Nephron progenitor cell (in vitro differentiated cells): ENCODE measurements around the gene PDCL3.

Experiments used
- DNase-seq: peaks from one replicate; pipeline ENCODE4 v3.0.0; 2021
- H3K27ac Mint-ChIP-seq: 2 replicates; pipeline ENCODE4 v1.8.0; 2021; ENCODE audit warnings: mild to moderate bottlenecking, moderate library complexity, mixed read lengths
- H3K27me3 Mint-ChIP-seq: 2 replicates; pipeline ENCODE4 v1.8.0; 2021; ENCODE audit warnings: mild to moderate bottlenecking, low read depth, mixed read lengths; ENCODE audit not compliant: poor library complexity
- H3K36me3 Mint-ChIP-seq: 2 replicates; pipeline ENCODE4 v1.8.0; 2021; ENCODE audit warnings: low read depth, mixed read lengths
- H3K4me1 Mint-ChIP-seq: 2 replicates; pipeline ENCODE4 v1.8.0; 2021; ENCODE audit warnings: mixed read lengths
- H3K4me3 Mint-ChIP-seq: 2 replicates; pipeline ENCODE4 v1.8.0; 2021; ENCODE audit warnings: mild to moderate bottlenecking, moderate library complexity, mixed read lengths
- H3K9me3 Mint-ChIP-seq: 2 replicates; pipeline ENCODE4 v1.8.0; 2021; ENCODE audit warnings: mild to moderate bottlenecking, moderate library complexity, mixed read lengths
- TF ChIP-seq, protein P1 (sequence below): fragments of 200-600 bp; sonication (generic); IDR thresholded peaks from 2 replicates; pipeline ENCODE4 v1.5.0; 2021; ENCODE audit warnings: antibody characterized with exemption

PDCL3 gene

DNA sequence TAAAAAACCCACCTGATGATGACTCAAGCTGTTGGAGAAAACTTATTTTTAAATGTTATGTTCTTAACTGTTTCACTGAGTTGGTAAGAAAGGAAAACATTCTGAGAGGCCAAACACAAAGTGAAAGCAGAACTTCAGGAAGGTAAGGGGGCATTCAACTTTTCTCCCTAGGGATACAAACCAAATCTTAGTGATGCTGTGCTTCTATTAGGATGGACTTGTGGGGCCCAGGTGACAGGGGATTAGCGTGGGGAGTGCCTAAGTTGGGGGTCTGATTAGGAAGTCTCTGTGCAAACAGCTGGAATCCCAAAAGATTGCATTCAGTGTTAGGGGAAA is 18.5 kb downstream of the PDCL3 start:
- H3K9me3 Mint-ChIP-seq = peaks cover 7% of the 10 kb centered on the region
- TF ChIP-seq, protein P1, sequence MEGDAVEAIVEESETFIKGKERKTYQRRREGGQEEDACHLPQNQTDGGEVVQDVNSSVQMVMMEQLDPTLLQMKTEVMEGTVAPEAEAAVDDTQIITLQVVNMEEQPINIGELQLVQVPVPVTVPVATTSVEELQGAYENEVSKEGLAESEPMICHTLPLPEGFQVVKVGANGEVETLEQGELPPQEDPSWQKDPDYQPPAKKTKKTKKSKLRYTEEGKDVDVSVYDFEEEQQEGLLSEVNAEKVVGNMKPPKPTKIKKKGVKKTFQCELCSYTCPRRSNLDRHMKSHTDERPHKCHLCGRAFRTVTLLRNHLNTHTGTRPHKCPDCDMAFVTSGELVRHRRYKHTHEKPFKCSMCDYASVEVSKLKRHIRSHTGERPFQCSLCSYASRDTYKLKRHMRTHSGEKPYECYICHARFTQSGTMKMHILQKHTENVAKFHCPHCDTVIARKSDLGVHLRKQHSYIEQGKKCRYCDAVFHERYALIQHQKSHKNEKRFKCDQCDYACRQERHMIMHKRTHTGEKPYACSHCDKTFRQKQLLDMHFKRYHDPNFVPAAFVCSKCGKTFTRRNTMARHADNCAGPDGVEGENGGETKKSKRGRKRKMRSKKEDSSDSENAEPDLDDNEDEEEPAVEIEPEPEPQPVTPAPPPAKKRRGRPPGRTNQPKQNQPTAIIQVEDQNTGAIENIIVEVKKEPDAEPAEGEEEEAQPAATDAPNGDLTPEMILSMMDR = no peak
- peaks cover 3% of the 10 kb centered on the region for H3K27me3 Mint-ChIP-seq
- H3K27ac Mint-ChIP-seq = no peak overlapping the region
- DNase-seq = no peak
- H3K36me3 Mint-ChIP-seq = peaks cover 18% of the 10 kb centered on the region
- no peaks in the 10 kb centered on the region for H3K4me1 Mint-ChIP-seq
- no peak overlapping the region for H3K4me3 Mint-ChIP-seq

DNA sequence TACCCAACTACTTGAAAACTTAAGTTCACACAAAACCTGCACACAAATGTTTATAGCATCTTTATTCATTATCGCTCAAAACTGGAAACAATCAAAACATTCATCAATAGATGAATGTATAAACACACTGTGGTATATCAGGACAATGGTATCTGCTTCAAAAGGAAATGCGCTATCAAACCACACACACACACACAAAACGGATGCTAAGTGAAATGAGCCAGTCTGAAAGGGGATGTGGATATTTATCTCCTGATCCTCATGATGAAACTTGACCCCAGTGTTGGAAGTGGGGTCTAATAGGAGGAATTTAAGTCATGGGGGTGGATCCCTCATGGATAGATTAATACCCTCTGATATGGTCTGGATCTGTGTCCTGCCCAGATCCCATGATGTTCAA is 22.0 kb downstream of the PDCL3 start:
- Mint-ChIP-seq H3K27ac (no peak overlapping the region), H3K9me3 (peaks cover 7% of the 10 kb centered on the region), H3K36me3 (peaks cover 6% of the 10 kb centered on the region), H3K4me1 (peaks cover 11% of the 10 kb centered on the region), H3K4me3 (no peak overlapping the region), H3K27me3 (peaks cover 3% of the 10 kb centered on the region)
- TF ChIP-seq, protein P1 = no peak
- no peak for DNase-seq

DNA sequence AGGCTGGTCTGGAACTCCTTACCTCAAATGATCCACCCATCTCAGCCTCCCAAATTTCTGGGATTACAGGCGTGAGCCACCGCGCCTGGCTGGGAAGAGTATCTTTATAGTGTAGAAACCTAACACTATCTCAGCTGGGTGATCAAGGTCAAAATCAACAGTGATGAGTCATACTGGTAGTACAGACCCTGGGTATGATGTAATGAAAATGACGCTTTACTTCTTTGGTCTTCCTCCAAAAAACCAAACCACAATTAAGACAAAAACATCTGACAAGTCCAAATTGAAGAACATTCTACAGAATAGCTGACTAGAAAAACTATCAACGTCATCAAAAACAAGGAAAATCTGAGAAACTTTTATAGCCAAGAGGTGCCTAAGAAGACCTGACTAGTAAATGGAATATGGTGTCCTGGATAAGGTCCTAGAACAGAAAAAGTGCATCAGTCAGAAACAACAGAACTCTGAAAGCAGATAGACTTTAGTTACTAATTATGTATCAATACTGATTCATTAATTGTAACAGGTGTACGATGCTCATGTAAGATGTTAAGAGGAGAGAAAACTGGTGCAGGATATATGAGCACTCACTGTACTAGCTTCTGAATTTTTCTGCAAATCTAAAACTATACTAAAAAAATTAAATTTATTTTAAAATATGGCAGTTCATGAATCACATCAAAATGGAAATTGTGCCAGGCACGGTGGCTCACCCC is 25.4 kb downstream of the PDCL3 start:
- peaks cover 10% of the 10 kb centered on the region for H3K27me3 Mint-ChIP-seq
- no peak for DNase-seq
- no peaks in the 10 kb centered on the region for H3K36me3 Mint-ChIP-seq
- no peak overlapping the region for H3K4me3 Mint-ChIP-seq
- peaks cover 7% of the 10 kb centered on the region for H3K9me3 Mint-ChIP-seq
- TF ChIP-seq, protein P1 = no peak
- peaks cover 15% of the 10 kb centered on the region for H3K4me1 Mint-ChIP-seq
- no peak overlapping the region for H3K27ac Mint-ChIP-seq

DNA sequence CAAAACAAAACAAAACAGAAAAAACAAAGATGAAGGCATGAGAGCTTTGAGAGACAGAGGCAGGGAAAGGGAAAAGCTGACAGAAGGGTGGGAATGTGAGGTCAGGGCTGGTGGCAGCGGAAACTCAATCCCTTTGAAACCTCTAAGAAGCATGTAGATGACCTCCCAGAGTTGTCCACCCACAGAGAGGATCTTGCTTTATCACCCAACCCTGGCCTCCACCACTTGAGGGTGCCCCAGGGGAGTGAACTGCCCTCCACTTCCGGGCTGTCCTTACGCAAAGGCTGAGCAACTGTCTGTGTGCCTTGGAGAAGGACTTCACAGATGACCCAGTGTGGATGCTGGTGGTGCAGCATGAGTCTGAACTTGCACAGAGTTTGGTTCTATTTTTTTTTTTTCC is 26.7 kb downstream of the PDCL3 start:
- Mint-ChIP-seq H3K27ac (peak overlapping the region; percentile 76), H3K9me3 (peaks cover 7% of the 10 kb centered on the region), H3K27me3 (peaks cover 10% of the 10 kb centered on the region), H3K4me1 (peaks cover 15% of the 10 kb centered on the region), H3K36me3 (no peaks in the 10 kb centered on the region), H3K4me3 (no peak overlapping the region)
- TF ChIP-seq, protein P1 = no peak
- DNase-seq = no peak

DNA sequence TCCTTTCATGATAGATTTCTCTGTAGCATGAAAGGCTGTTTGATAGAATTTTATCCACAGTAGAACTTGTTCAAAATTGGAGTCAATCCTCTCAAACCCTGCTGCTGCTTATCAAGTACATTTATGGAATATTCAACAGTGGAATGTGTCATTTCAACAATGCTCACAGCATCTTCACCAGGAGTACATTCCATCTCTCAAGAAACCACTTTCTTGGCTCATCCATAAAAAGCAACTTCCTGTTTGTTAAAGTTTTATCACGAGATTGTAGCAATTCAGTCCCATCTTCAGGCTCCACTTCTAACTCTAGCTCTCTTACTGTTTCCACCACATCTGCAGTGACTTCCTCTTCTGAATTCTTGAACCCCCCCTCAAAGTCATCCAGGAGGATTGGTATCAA is 29.4 kb downstream of the PDCL3 start:
- H3K27ac Mint-ChIP-seq = no peak overlapping the region
- DNase-seq = no peak
- TF ChIP-seq, protein P1 = no peak

DNA sequence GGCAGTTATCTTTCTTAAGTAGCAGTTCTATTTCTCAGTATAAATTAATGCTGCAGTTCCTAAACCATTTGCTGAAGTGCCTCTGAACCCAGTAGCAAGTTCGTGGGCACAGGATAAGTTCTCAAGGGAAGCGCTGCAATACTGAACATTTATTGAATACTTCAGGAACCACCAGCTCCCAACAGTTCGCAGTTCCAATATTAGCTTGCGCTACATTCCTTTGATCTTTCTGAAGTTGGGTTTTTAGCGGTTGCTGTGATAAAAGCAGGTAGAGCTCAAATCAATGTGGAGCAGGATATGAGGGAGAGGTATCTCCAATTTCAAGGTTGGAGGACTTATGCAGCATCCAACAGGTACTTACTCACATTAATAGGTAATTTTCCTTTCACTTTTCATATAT is 33.7 kb downstream of the PDCL3 start:
- TF ChIP-seq, protein P1 = no peak
- no peak for DNase-seq
- H3K4me1 Mint-ChIP-seq = no peaks in the 10 kb centered on the region
- H3K27ac Mint-ChIP-seq = no peak overlapping the region
- H3K9me3 Mint-ChIP-seq = no peaks in the 10 kb centered on the region
- no peaks in the 10 kb centered on the region for H3K36me3 Mint-ChIP-seq
- no peak overlapping the region for H3K4me3 Mint-ChIP-seq
- peaks cover 18% of the 10 kb centered on the region for H3K27me3 Mint-ChIP-seq

More for the DNA sequence above, 29.4 kb downstream of the PDCL3 start:
- Mint-ChIP-seq H3K4me3 (no peak overlapping the region), H3K9me3 (no peaks in the 10 kb centered on the region), H3K36me3 (no peaks in the 10 kb centered on the region), H3K4me1 (peaks cover 15% of the 10 kb centered on the region), H3K27me3 (peaks cover 16% of the 10 kb centered on the region)
